CD14-positive monocyte (primary cell): Measurements from ENCODE around the gene ADAR. TPM values are rescaled to one million over a fixed set of nuclear protein-coding genes. Genes with fewer than 3 reads are reported as not detected.

Source experiments
- DNase-seq, 3 donors: peaks; one replicate each; pipeline ENCODE4 v3.0.0-alpha.2; 2011 to 2022
- H2AFZ ChIP-seq: 2 replicates; pipeline ENCODE4 v1.6.0; 2012; ENCODE audit warnings: mild to moderate bottlenecking, low read depth, low read length, inconsistent platforms; ENCODE audit not compliant: insufficient read depth, poor library complexity, severe bottlenecking
- H3K27ac ChIP-seq, 2 donors: 1 replicate in 1 of 2; 2 replicates in 1 of 2; pipeline ENCODE4 v1.5.1; 2012 to 2013; ENCODE audit warnings: low read length in 2 of 2, control low read depth in 1 of 2, inconsistent platforms in 1 of 2, low read depth in 1 of 2, mild to moderate bottlenecking in 1 of 2
- H3K27me3 ChIP-seq, 2 donors: one replicate each; pipeline versions ENCODE4 v1.6.0 to v1.6.1; 2011 to 2013; ENCODE audit warnings: low read length in 2 of 2; ENCODE audit not compliant: control insufficient read depth in 2 of 2, insufficient read depth in 2 of 2
- H3K36me3 ChIP-seq, 2 donors: replicated peaks in 1 of 2; 1 replicate in 1 of 2; 2 replicates in 1 of 2; pipeline versions ENCODE4 v1.5.1 to v1.6.1; 2012 to 2013; ENCODE audit warnings: low read length in 2 of 2, control low read depth in 1 of 2, inconsistent platforms in 1 of 2, mild to moderate bottlenecking in 1 of 2; ENCODE audit not compliant: insufficient read depth in 2 of 2, control insufficient read depth in 1 of 2
- H3K4me1 ChIP-seq, 2 donors: 1 replicate in 1 of 2; 2 replicates in 1 of 2; pipeline versions ENCODE4 v1.5.1 to v1.6.1; 2012 to 2013; ENCODE audit warnings: low read length in 2 of 2, control low read depth in 1 of 2, inconsistent platforms in 1 of 2, mild to moderate bottlenecking in 1 of 2, moderate library complexity in 1 of 2; ENCODE audit not compliant: insufficient read depth in 2 of 2, control insufficient read depth in 1 of 2
- H3K4me2 ChIP-seq: replicated peaks from 2 replicates; pipeline ENCODE3; 2012; ENCODE audit warnings: low read length, moderate library complexity, mild to moderate bottlenecking; ENCODE audit not compliant: poor library complexity, severe bottlenecking; ENCODE audit errors: extremely low read depth
- H3K4me3 ChIP-seq, 3 experiments: fragments of 200-600 bp in 1 of 3; sonication (generic) in 1 of 3; replicated peaks in 1 of 3; 1 replicate in 2 of 3; 2 replicates in 1 of 3; pipeline ENCODE4 v1.5.1; 2011 to 2013; ENCODE audit warnings: low read length in 3 of 3, mild to moderate bottlenecking in 3 of 3, control low read depth in 2 of 3, low read depth in 2 of 3, inconsistent platforms in 1 of 3, moderate library complexity in 1 of 3
- H3K79me2 ChIP-seq: 2 replicates; pipeline ENCODE4 v1.6.0; 2012; ENCODE audit warnings: mild to moderate bottlenecking, control low read depth, inconsistent platforms, low read length, moderate library complexity; ENCODE audit not compliant: insufficient read depth
- H3K9ac ChIP-seq: 2 replicates; pipeline ENCODE4 v1.6.0; 2017; ENCODE audit warnings: low read length, mild to moderate bottlenecking; ENCODE audit not compliant: insufficient read depth, poor library complexity, severe bottlenecking
- H3K9me3 ChIP-seq, 2 donors: replicated peaks in 1 of 2; 1 replicate in 1 of 2; 2 replicates in 1 of 2; pipeline versions ENCODE4 v1.5.1 to v1.6.1; 2012 to 2013; ENCODE audit warnings: low read length in 2 of 2, control low read depth in 1 of 2; ENCODE audit not compliant: control insufficient read depth in 1 of 2, insufficient read depth in 1 of 2
- H4K20me1 ChIP-seq: 2 replicates; pipeline ENCODE4 v1.6.0; 2012; ENCODE audit warnings: mild to moderate bottlenecking, low read length, control low read depth, moderate library complexity; ENCODE audit not compliant: insufficient read depth
- H3K27ac Mint-ChIP-seq, 7 donors: one replicate each; pipeline ENCODE4 v1.8.0; 2020; ENCODE audit warnings: mild to moderate bottlenecking in 7 of 7, mixed read lengths in 7 of 7, moderate library complexity in 6 of 7, inconsistent platforms in 2 of 7
- H3K27me3 Mint-ChIP-seq, 3 donors: one replicate each; pipeline ENCODE4 v1.8.0; 2021 to 2022; ENCODE audit warnings: low read depth in 3 of 3, mild to moderate bottlenecking in 3 of 3, mixed read lengths in 3 of 3, moderate library complexity in 3 of 3, inconsistent platforms in 1 of 3
- H3K36me3 Mint-ChIP-seq, 2 donors: one replicate each; pipeline ENCODE4 v1.8.0; 2020; ENCODE audit warnings: mixed read lengths in 2 of 2, inconsistent platforms in 1 of 2, mild to moderate bottlenecking in 1 of 2
- H3K4me1 Mint-ChIP-seq: one replicate; pipeline ENCODE4 v1.8.0; 2020; ENCODE audit warnings: mild to moderate bottlenecking, mixed read lengths
- H3K4me3 Mint-ChIP-seq, 2 donors: one replicate each; pipeline ENCODE4 v1.8.0; 2020; ENCODE audit warnings: mild to moderate bottlenecking in 2 of 2, mixed read lengths in 2 of 2, moderate library complexity in 1 of 2
- H3K9me3 Mint-ChIP-seq, 7 donors: one replicate each; pipeline ENCODE4 v1.8.0; 2020 to 2022; ENCODE audit warnings: mixed read lengths in 7 of 7, mild to moderate bottlenecking in 6 of 7, moderate library complexity in 6 of 7, inconsistent platforms in 2 of 7
- WGBS: methylation state at CpG from one replicate; pipeline ENCODE4 v1.1.5; 2013; ENCODE audit warnings: missing lambda C conversion rate; ENCODE audit not compliant: insufficient coverage; 5-methylcytosine and 5-hydroxymethylcytosine counted together
- intact Hi-C, 2 donors: fragments of 100-400 bp; cut with micrococcal nuclease; formaldehyde crosslinking; loops; one replicate each; pipeline versions ENCODE4 v1.15.0 to v1.15.1; 2023
- polyA plus RNA-seq, 3 donors: library from polyadenylated mRNA; depleted of rRNA in 1 of 3; unstranded in 2 of 3; stranded (reverse) in 1 of 3; fragments of 300-500 nt in 2 of 3; fragments of >200 nt in 1 of 3; fragmentation: Illumina TruSeq in 2 of 3; gene quantifications; 1 replicate in 2 of 3; 2 replicates in 1 of 3; pipeline ENCODE4 v1.2.3, GENCODE V29; 2012 to 2021
- TF ChIP-seq, protein P1 (sequence below): fragments of 200-600 bp; IDR thresholded peaks from one replicate; pipeline ENCODE4 v1.8.0; 2022; ENCODE audit warnings: antibody characterized with exemption, mild to moderate bottlenecking

ADAR gene
- polyA plus RNA-seq, 3 donors, result 57.3 to 100 (median 91.6) TPM

DNA sequence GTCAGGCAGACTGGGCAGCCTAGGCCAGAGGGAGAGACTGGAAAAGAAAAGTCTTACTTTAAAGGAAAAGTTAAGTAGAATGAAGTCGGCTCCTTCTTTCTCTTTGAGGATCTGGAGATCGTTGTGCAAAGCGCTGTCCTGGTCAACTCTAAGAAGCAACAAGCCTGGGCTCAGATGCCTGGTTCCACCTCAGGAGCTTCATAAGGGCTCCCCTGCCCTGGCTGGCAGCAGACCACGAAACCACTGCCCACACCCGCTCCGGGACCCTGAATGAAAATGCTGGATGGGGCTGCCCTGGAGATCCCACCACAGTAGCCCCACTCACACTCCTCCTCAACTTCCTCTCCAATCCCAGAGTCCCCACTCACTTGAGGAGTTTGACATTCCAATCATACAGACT is 56.0 kb downstream of the ADAR start:
- TF ChIP-seq, protein P1, sequence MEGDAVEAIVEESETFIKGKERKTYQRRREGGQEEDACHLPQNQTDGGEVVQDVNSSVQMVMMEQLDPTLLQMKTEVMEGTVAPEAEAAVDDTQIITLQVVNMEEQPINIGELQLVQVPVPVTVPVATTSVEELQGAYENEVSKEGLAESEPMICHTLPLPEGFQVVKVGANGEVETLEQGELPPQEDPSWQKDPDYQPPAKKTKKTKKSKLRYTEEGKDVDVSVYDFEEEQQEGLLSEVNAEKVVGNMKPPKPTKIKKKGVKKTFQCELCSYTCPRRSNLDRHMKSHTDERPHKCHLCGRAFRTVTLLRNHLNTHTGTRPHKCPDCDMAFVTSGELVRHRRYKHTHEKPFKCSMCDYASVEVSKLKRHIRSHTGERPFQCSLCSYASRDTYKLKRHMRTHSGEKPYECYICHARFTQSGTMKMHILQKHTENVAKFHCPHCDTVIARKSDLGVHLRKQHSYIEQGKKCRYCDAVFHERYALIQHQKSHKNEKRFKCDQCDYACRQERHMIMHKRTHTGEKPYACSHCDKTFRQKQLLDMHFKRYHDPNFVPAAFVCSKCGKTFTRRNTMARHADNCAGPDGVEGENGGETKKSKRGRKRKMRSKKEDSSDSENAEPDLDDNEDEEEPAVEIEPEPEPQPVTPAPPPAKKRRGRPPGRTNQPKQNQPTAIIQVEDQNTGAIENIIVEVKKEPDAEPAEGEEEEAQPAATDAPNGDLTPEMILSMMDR, result no peak
- peaks cover 71 to 89% of the 10 kb centered on the region in 2 donors for H3K36me3 ChIP-seq
- no peak overlapping the region for H3K4me3 ChIP-seq
- Mint-ChIP-seq H3K27ac (peak overlapping the region in 3 of 7 donors; percentile 18 to 27 (median 21)), H3K27me3 (no peaks in the 10 kb centered on the region), H3K4me1 (peaks cover 31% of the 10 kb centered on the region), H3K4me3 (no peak overlapping the region), H3K9me3 (no peaks in the 10 kb centered on the region), H3K36me3 (peaks cover 77 to 83% of the 10 kb centered on the region in 2 donors)
- H3K79me2 ChIP-seq, result peaks cover 23% of the 10 kb centered on the region
- H2AFZ ChIP-seq, result no peak overlapping the region
- no peak for DNase-seq
- H3K9me3 ChIP-seq, result no peaks in the 10 kb centered on the region
- peaks cover 11 to 20% of the 10 kb centered on the region in 2 donors for H3K4me1 ChIP-seq
- H4K20me1 ChIP-seq, result peaks cover 90% of the 10 kb centered on the region
- intact Hi-C loops, result loop anchor here in 1 of 2 donors (10.0 kb wide), 2 partner anchors 383 to 533 kb away; partner anchors contain the start of gene PMVK
- no peak overlapping the region for H3K4me2 ChIP-seq
- no peak overlapping the region for H3K9ac ChIP-seq
- H3K27me3 ChIP-seq, result no peaks in the 10 kb centered on the region
- 96% methylated on average over 6 of the region's 6 CpGs for WGBS
- H3K27ac ChIP-seq, result no peak overlapping the region

DNA sequence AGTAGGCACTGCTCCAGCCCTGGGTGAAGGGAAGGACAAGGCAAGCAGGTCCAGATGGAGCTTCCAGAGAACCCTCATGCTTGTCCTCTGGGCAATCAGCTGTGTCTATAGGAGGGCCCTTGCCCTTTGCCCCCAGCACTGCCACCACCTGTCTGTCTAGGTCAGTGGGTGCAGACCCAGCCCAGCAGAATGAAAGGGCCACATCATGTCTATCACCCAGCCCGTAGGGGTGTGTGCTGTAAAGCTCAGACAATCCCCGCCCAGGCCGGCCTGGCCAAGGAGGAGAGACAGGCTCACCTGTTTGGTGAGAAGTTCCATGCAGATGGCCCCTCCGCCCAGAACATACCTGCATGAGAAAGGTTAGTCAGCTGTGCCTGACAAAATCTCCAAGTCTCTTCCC is 56.5 kb downstream of the ADAR start:
- no peak overlapping the region for H3K4me3 Mint-ChIP-seq

More for the DNA sequence above, 56.5 kb downstream of the ADAR start:
- H3K79me2 ChIP-seq, result peaks cover 17% of the 10 kb centered on the region
- H3K27ac ChIP-seq, result no peak overlapping the region
- H3K4me1 ChIP-seq, result peaks cover 6 to 14% of the 10 kb centered on the region in 2 donors
- peaks cover 77 to 81% of the 10 kb centered on the region in 2 donors for H3K36me3 Mint-ChIP-seq
- peaks cover 26% of the 10 kb centered on the region for H3K4me1 Mint-ChIP-seq
- H4K20me1 ChIP-seq, result peaks cover 85% of the 10 kb centered on the region
- no peaks in the 10 kb centered on the region for H3K9me3 ChIP-seq
- TF ChIP-seq, protein P1, result no peak
- peak overlapping the region in 2 of 7 donors; percentile 18 to 21 for H3K27ac Mint-ChIP-seq
- no peak for DNase-seq
- WGBS, result 100% methylated on average over 2 of the region's 4 CpGs
- no peak overlapping the region for H3K4me3 ChIP-seq
- no peaks in the 10 kb centered on the region for H3K27me3 ChIP-seq
- intact Hi-C loops, result loop anchor here in 1 of 2 donors (10.0 kb wide), 2 partner anchors 383 to 533 kb away; partner anchors contain the start of gene PMVK
- peaks cover 0 to under 1% (median 0%) of the 10 kb centered on the region in 3 donors for H3K27me3 Mint-ChIP-seq
- H3K4me2 ChIP-seq, result no peak overlapping the region
- H3K9me3 Mint-ChIP-seq, result no peaks in the 10 kb centered on the region
- peaks cover 71 to 89% of the 10 kb centered on the region in 2 donors for H3K36me3 ChIP-seq
- no peak overlapping the region for H3K9ac ChIP-seq
- no peak overlapping the region for H2AFZ ChIP-seq
